Breast epithelium (tissue), 3 donors: ENCODE data around the gene TRPV4.

Experiments used
- CTCF ChIP-seq, 3 donors: fragments of 450-650 bp; IDR thresholded peaks; one replicate each; pipeline ENCODE4 v1.5.1; 2016 to 2017; ENCODE audit warnings: antibody characterized with exemption in 3 of 3, mild to moderate bottlenecking in 3 of 3, moderate library complexity in 3 of 3
- POLR2A ChIP-seq: fragments of 450-650 bp; IDR thresholded peaks from one replicate; pipeline ENCODE4 v1.6.1; 2016; ENCODE audit warnings: antibody characterized with exemption, mild to moderate bottlenecking, moderate library complexity
- POLR2AphosphoS5 ChIP-seq, 3 donors: sonication (generic); formaldehyde crosslinking; IDR thresholded peaks; one replicate each; pipeline ENCODE4 v1.6.1; 2017; ENCODE audit warnings: antibody characterized with exemption in 3 of 3

GRCh38 chr12:109772622-109773321 is 60.4 kb downstream of the TRPV4 start:
- no peak for TF ChIP-seq CTCF (IDR thresholded peaks at IDR 0.05)
- TF ChIP-seq POLR2A, result no peak
- TF ChIP-seq POLR2AphosphoS5 (IDR thresholded peaks at IDR 0.05), result no peak
